ELF-1 (cell line): ENCODE results near the gene CCDC167.
"Not testable (repeated sequence)": the region's sequence is repeated elsewhere in the genome, so short reads cannot be mapped to it uniquely, and the experiment has no call there.

ENCODE experiments used
- DNase-seq: peaks from one replicate; pipeline ENCODE4 v3.0.0-alpha.2; 2016; ENCODE audit warnings: low read depth, low spot score

Gene CCDC167

GRCh38 chr6:37511201-37511600, 11.5 kb upstream of the CCDC167 start:
- DNase-seq: no peak

GRCh38 chr6:37507690-37508421, 8.2 kb upstream of the CCDC167 start:
- DNase-seq: no peak

DNA sequence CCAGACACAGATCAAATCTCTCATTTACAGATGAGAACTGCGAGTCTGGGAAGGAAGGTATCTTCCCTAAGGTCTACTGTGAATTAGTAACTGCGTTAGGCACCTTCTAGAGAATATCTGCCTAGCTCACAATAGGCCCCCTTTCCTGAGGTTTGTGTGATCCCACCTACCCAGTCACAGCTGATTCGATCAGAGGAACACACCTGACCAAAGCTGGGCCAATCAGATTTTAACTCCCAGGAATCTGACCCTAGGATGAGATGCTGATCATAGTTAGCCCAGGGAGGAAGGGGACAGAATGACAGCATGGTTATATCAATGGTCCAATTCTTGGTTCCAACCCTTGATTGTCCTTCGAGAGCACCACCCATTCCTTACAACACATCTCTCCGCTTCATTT, 7.4 kb upstream of the CCDC167 start:
- no peak for DNase-seq

- DNase-seq: no peak
These were observed 6.8 kb upstream of the CCDC167 start for GRCh38 chr6:37506479-37506878.

DNA sequence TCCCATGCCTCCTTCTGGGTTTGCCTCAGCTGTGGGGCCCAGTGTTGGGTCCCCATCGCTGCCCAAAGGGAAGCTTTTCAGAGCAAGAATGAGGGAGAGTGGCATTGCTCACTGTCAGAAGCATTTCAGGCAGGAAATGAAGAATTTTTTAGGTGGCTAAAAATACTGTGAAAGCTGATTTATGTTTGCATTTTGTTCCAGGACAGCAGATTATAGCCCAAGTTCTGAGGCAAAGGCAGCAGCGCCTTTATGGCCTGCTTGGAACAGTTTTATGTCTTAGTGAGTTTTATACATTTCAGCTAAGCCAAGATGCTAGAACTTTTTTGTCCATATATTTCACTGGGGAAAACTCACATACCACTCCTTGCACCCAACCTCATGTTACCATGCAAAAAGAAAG, 4.3 kb upstream of the CCDC167 start:
- no peak for DNase-seq

- no peak for DNase-seq
These were observed 3.7 kb upstream of the CCDC167 start for GRCh38 chr6:37503309-37503965.

- DNase-seq: no peak
These were observed 3.1 kb upstream of the CCDC167 start for GRCh38 chr6:37502703-37503291.

- no peak for DNase-seq
These were observed 2.2 kb upstream of the CCDC167 start for GRCh38 chr6:37501632-37502491.

GRCh38 chr6:37500904-37501303, 1.2 kb upstream of the CCDC167 start:
- not testable (repeated sequence) for DNase-seq

DNA sequence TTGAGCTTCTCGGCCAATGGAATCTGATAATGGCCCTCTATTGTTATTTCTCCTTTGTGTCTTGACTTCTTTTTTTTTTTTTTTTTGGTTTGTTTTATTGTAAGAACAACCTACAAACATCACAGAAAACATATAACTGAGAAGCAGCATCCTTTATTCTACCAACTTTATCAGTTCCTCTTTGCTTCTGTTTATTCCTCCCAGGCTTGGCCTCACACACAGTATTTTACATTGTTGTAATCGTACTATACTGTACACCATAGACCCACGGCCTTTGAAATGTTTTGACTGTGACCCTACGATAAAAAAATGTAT, 558 bp upstream of the CCDC167 start:
- DNase-seq: no peak

DNA sequence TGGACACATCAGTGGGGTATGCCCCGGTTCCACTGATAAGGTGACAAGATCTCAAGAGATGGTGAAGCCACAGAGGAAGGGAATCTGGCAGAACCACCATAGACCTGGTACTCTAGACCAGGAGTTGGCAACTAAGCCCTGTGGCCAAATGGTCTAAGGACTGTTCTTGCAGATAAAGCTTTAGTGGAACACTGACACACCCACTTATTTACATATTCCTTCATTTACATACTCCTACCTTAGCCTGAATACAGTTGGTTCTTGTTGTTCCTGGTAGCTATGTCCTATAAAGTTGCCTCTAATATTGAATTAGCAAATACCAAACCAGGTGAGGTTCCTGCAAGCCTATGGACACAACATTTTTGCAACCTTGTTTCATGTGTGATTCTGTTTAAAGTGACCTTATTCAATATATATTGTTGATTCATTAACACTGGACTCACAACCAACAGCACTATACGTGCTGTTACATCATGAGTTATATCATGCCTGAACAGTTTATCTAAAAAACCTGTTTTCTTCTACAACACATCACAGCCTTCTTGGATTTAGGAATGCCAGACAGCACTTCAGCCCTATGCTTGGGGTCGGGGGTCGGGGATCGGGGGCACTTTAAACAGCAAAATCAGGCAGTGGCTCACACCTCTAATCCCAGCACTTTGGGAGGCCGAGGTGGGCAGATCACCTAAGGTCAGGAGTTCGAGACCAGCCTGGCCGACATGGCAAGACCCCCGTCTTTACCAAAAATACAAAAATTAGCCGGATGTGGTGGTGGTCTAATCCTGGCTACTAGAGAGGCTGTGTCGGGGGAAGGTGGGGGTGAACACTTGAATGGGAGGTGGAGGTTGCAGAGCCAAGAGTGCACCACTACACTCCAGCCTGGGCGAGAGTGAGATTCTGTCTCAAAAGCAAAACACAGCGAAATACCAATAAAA, 2.5 kb downstream of the CCDC167 start:
- DNase-seq: no peak

DNA sequence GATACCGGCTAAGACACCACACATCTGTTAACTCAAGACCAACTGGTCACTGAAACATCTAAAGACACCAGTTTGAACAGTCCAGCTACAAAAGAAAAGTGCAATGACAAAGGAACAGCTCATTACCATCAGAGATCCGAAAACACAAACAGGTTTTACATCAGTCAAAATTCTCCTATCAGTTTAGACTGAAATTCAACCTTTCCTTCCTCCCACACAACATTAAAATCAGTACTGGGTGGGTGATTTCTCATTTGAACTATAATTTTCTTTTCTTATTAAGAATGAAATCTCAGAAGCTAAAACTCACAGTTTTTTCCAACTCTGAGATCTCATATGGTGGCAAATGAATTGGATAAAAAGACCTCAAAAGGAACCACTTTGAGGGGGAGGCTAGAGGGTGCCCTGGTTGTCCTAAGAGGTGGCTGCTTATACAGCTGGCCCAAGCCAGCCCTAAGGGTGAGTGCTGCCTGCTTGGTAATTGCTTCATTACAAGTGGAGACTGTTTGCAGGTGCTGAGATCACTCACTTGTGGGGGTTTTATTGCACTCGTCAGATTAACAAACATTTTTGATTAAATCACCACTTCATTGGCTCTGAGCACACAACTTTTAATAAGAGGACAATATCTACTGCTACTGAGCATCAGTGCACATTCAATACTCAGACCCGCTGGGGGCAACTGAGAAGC, 4.3 kb downstream of the CCDC167 start:
- DNase-seq: no peak

DNA sequence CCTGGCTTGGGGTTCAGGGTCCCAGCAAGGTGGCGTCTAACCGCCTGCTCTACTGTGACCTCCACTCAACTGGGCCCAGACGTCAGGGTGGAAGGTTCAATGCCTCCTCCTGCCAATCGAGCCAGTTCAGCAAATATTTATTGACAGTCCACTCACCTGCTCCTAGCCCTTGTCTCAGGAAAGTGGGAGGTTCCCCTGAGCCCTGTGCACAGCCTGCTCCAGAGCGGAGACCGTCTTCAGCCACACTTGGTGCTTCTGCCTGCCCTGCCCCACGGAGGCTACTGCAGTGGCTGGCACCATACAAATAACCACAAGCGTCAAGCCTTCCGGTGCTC, 6.1 kb downstream of the CCDC167 start:
- DNase-seq: no peak

DNA sequence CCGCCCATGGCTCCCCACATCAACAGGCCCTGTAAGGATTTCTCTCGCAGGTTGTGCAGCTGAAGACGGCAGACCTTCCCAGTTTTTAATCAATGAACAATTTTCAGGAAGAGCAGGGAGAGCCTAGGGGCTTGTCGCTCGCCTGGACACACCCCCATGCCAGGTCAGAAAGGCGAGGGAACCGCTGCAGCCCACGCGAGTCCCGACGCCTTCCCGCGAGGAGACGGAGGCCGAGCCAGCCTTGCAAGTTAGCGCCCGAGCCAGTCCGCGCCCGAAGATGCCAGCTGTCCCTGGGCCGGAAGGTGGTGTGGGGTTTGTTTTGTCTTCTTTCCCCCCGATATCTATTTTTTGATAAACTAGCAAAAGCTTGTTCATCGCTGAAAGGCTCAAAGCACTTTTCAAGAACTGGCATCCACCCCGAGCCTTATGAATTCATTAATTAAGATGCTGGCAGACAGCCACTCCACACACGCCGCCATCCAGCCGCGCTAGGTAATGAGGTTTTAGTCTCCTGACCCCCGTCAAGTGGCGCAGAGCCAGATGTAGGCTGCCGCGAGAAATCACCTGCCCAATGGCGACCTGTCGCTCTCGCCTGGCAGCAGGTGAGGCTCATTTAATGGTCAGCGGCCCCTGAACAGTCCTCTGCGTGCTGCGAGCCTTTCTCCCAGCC, 6.6 kb downstream of the CCDC167 start:
- DNase-seq: no peak

DNA sequence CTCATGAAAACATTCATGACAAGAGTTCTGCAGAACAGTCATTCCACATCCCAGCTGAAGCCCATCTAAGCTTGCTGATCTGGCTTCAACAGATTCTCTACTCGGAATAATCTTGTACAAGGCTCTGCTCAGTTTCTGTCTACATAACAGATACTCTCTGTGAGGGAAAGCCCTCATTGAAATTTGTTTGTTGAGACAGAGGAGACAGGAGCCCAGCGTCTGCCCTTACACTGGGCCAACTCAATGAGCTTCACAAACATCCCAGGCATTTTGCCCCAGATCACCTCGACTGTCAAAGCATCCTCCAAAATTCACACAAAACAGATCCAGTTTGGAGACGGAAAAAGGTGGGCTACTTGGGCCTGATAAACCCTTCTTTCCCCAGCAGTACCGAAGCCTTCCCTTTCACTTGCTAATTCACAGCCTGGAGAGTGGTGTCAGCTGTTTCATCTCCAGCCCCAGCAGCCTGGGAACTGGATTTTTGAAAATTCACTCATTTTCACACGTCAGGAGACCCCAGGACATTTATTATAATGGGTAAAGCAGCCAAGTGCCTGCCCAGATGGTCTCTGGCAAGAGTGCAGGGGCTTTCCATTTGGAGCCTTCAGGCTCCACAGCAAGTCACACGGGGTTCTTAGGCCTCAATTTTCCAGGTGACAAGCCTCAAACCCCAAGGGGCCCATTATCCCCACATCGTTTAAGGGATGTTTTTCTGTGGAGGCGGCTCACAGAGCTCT, 7.3 kb downstream of the CCDC167 start:
- peak; percentile 52 for DNase-seq

DNA sequence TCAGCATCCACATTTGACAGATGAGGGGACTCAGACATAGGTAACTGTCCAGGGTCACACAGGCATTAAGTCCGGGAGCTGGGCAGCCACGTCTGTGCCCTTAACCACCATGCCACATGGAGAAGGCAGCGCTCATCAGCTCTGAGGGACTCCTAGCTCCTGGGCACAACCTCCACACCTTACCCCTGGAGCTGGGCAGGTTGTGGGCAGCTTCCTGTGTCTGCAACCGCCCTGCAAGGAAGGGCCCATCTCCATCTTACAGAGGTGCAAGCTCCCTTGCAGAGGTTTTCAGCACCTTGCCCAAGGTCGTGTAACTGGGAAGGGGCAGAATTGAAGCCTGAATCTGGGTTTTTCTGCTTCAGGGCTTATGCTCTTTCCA, 7.9 kb downstream of the CCDC167 start:
- no peak for DNase-seq

DNA sequence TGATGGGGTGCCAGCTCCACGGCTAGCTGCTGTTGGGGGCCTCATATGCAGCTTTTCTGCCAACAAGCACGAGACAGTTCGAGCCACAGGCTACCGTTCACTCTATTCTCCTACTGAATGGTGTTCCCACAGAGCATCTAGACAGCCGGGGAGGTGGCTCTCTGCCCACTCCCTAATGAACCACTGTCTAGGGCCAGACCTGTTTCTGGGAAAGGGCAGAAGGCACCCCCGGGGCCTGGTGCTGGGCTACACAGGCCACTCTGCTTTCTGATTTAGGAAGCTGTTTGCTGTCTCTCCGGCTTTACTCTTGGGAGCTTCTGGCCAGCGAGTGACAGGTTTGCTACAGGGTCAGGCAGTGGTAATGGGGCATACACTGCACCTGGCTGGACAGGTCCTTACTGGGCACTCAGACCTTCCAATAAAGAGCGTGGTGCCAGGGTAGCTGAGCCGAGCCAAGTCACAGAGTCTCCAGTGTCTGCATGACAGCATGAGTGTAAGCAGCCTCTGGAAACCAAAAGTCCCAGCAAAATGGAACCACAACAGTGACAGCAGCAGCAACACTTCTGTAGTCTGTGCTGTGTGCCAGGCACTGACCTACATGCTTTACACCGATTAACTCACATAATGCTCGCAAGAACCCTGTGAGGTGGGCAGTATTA, 8.4 kb downstream of the CCDC167 start:
- DNase-seq: no peak

DNA sequence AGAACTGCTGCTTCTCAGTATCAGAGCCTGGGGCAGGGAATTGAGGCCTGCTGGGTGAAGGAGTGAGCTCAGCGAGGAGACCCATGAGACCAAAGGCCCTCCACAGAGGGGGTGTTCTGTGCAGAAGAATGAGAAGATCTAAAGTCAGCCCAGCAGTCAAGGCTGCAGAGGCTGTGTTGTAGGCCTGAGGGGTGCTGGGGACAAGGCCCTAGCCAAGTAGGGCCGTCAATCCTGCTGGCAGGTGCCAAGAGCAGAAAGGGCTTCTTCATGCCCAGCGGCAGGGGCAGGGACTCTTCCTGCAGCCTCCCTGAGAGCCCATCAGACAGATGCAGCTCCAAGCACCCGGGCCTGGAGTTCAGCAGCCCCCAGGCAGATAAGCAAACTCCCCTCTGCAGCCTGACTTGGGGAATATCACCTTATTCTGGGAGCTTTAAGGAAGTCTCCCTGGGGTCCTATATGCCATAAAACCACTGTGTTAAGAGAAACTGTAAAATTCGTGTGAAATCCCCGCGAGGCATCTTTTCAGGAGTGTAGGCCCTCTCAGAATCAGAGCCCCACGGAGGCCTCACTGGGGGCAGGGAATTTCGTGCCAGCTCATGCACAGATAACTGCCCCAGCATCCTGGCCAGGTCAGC, 9.0 kb downstream of the CCDC167 start:
- DNase-seq: no peak
